ENCODE measurements around the gene PRR30. TPM values are rescaled to one million over a fixed set of nuclear protein-coding genes. Genes with fewer than 3 reads are reported as not detected.

The PRR30 gene
- total and polyA plus RNA-seq, 10 of the 15 experiments (the other 5 are each of a cell fraction or from before 2014, with no cell fraction given): not detected

- ChIA-PET RAD21 (ENCODE audit: unreplicated experiment) (no interaction called here), POLR2A (no interaction called here), CTCF (no interaction called here), SMC1A (ENCODE audit: uncharacterized antibody, unreplicated experiment) (no interaction called here)
- in situ Hi-C loops (cut with MboI) (no loop called here), intact Hi-C loops (cut with micrococcal nuclease; ENCODE audit: unreplicated experiment) (no loop called here)
- peaks cover 8% of the 10 kb centered on the region for H3K4me1 ChIP-seq (ENCODE audit: control insufficient read depth, insufficient read depth, low read length)
- H4K20me1 ChIP-seq (ENCODE audit: control insufficient read depth, insufficient read depth): no peaks in the 10 kb centered on the region
- no peak for ATAC-seq
- H3K9me3 ChIP-seq (replicated peaks; ENCODE audit: control insufficient read depth, insufficient read depth, low read length): no peaks in the 10 kb centered on the region
- H3K9ac ChIP-seq (ENCODE audit: control insufficient read depth, insufficient read depth, low read length): no peak overlapping the region
- BruUV-seq (replicated peaks): no TSS peak
- H3K4me3 ChIP-seq: no peak overlapping the region
- H2AFZ ChIP-seq (ENCODE audit: control insufficient read depth, low read depth, low read length): no peak overlapping the region
- FAIRE-seq: no peak
- 0 out of 4 replicates have a peak, but pooled peaks cover 0 to 2% of the 10 kb centered on the region in 2 experiments for H3K36me3 ChIP-seq (ENCODE audit: control insufficient read depth in 2 of 2, insufficient read depth in 2 of 2, low read length in 1 of 2)
- TF ChIP-seq RAD21 (IDR thresholded peaks at IDR 0.05; ENCODE audit: insufficient read depth, low read depth, low read length) (no peak), CREB1 (IDR thresholded peaks at IDR 0.05; ENCODE audit: low read depth) (no peak), RUNX3 (IDR thresholded peaks at IDR 0.05; ENCODE audit: low read length) (no peak), ZBTB4 (CRISPR knock-in tag; IDR thresholded peaks at IDR 0.05) (no peak), POU2F2 (IDR thresholded peaks at IDR 0.05; ENCODE audit: borderline replicate concordance, low read depth, low read length) (no peak), SREBF2 (IDR thresholded peaks at IDR 0.05; ENCODE audit: low read length) (no peak), NRF1 (conservative IDR thresholded peaks at IDR 0.05; ENCODE audit: low read depth, low read length) (no peak), NFIC (IDR thresholded peaks at IDR 0.05; ENCODE audit: low read depth, low read length) (no peak), JUNB (IDR thresholded peaks at IDR 0.05) (no peak), ZBTB11 (CRISPR knock-in tag; IDR thresholded peaks at IDR 0.05) (no peak), ZSCAN29 (IDR thresholded peaks at IDR 0.05) (no peak), ATF2 (IDR thresholded peaks at IDR 0.05; ENCODE audit: low read length) (no peak), MXI1 (IDR thresholded peaks at IDR 0.05; ENCODE audit: low read depth, low read length) (no peak), NR2C2 (IDR thresholded peaks at IDR 0.05; ENCODE audit: borderline replicate concordance, control insufficient read depth, insufficient read length, low read depth) (no peak), ASH2L (IDR thresholded peaks at IDR 0.05; ENCODE audit: borderline replicate concordance, low read depth) (no peak), ZNF217 (IDR thresholded peaks at IDR 0.05) (no peak)
- DNase-seq (ENCODE audit: low read depth, low spot score): no peak
- no peak overlapping the region for H3K4me2 ChIP-seq (ENCODE audit: control insufficient read depth, insufficient read depth)
- WGBS (ENCODE audit: insufficient coverage, insufficient replicate concordance, low lambda C conversion rate, missing lambda C conversion rate): 77% methylated on average over 21 of the region's 21 CpGs
- peaks cover 19% of the 10 kb centered on the region for H3K79me2 ChIP-seq (ENCODE audit: control insufficient read depth, insufficient read depth, low read length)
- H3K27ac ChIP-seq (ENCODE audit: control insufficient read depth, insufficient read depth): no peak overlapping the region
- H3K27me3 ChIP-seq (replicated peaks in 1 of 2; ENCODE audit: control insufficient read depth in 2 of 2, insufficient read depth in 2 of 2, low read length in 1 of 2): no peaks in the 10 kb centered on the region
These were observed 1.8 kb downstream of the PRR30 start for GRCh38 chr2:27137322-27137935.

All from GM12878 (cell line).